Testis (tissue), 2 donors: ENCODE data around the gene ELF5.

ENCODE experiments used
- POLR2A ChIP-seq: fragments of 450-650 bp; IDR thresholded peaks from one replicate; pipeline ENCODE4 v1.6.1; 2017; ENCODE audit warnings: antibody characterized with exemption, mild to moderate bottlenecking, moderate library complexity
- TF ChIP-seq, protein P1 (sequence below), 3 experiments: fragments of 450-650 bp in 2 of 3; fragments of 200-600 bp in 1 of 3; sonication (generic) in 1 of 3; IDR thresholded peaks; one replicate each; pipeline ENCODE4 v1.5.1; 2016 to 2019; ENCODE audit warnings: antibody characterized with exemption in 3 of 3, mild to moderate bottlenecking in 2 of 3, moderate library complexity in 1 of 3

DNA sequence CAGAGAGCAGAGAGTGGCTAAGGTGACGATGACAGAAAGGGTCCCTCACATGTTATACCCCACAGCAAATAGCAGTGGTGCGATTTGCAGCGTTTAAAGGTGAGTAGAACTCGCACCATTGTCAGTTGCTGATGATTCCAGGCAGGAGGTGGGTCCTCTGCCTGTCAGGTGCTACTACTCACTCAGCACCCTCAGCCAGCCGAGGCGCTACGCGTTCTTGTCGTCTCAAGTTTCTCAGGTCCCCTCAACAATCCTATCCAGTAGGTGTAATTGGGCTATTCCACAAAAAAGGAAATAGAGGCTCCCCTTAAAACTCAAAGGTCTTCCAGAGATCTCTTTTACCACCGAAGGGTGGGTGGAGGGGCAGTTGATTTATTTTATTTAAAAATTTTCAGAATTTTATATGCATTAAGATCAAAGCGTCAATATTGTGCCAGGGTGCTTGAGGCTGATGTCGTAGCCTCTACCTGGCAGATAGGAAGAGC lies 18.3 kb downstream of the ELF5 start:
- TF ChIP-seq, protein P1, sequence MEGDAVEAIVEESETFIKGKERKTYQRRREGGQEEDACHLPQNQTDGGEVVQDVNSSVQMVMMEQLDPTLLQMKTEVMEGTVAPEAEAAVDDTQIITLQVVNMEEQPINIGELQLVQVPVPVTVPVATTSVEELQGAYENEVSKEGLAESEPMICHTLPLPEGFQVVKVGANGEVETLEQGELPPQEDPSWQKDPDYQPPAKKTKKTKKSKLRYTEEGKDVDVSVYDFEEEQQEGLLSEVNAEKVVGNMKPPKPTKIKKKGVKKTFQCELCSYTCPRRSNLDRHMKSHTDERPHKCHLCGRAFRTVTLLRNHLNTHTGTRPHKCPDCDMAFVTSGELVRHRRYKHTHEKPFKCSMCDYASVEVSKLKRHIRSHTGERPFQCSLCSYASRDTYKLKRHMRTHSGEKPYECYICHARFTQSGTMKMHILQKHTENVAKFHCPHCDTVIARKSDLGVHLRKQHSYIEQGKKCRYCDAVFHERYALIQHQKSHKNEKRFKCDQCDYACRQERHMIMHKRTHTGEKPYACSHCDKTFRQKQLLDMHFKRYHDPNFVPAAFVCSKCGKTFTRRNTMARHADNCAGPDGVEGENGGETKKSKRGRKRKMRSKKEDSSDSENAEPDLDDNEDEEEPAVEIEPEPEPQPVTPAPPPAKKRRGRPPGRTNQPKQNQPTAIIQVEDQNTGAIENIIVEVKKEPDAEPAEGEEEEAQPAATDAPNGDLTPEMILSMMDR (IDR thresholded peaks at IDR 0.05): no peak
- no peak for TF ChIP-seq POLR2A
